NCI-H446 treated with DMSO at 0.1 percent for 48 hours (cell line): ENCODE measurements around the gene WDR5B.

Experiments
- DNase-seq: peaks from one replicate; lab custom pipeline; 2025; lab: John Stamatoyannopoulos, UW

The WDR5B gene

GRCh38 chr3:122407946-122408345, 7.9 kb downstream of the WDR5B start:
- DNase-seq, result no peak

- no peak for DNase-seq
Measured at GRCh38 chr3:122406198-122406597, 9.7 kb downstream of the WDR5B start.

- DNase-seq, result no peak
Measured at GRCh38 chr3:122405015-122405414, 10.8 kb downstream of the WDR5B start.

- DNase-seq, result no peak
Measured at GRCh38 chr3:122403489-122403888, 12.4 kb downstream of the WDR5B start.

- DNase-seq, result no peak
Measured at GRCh38 chr3:122398920-122399319, 16.9 kb downstream of the WDR5B start.

- no peak for DNase-seq
Measured at GRCh38 chr3:122397201-122397600, 18.7 kb downstream of the WDR5B start.

- no peak for DNase-seq
Measured at GRCh38 chr3:122396511-122396910, 19.4 kb downstream of the WDR5B start.

GRCh38 chr3:122395582-122395981, 20.3 kb downstream of the WDR5B start:
- DNase-seq, result no peak

- DNase-seq, result no peak
Measured at GRCh38 chr3:122394173-122394572, 21.7 kb downstream of the WDR5B start.

- peak; percentile 45 for DNase-seq
Measured at GRCh38 chr3:122392868-122393844, 22.7 kb downstream of the WDR5B start.

GRCh38 chr3:122391681-122392446, 24.0 kb downstream of the WDR5B start:
- DNase-seq, result no peak

- DNase-seq, result no peak
Measured at GRCh38 chr3:122390665-122391064, 25.2 kb downstream of the WDR5B start.

- no peak for DNase-seq
Measured at GRCh38 chr3:122389892-122390291, 26.0 kb downstream of the WDR5B start.

- DNase-seq, result no peak
Measured at GRCh38 chr3:122389197-122389596, 26.7 kb downstream of the WDR5B start.

- no peak for DNase-seq
Measured at GRCh38 chr3:122387709-122388108, 28.2 kb downstream of the WDR5B start.

- DNase-seq, result peak; percentile 88
Measured at GRCh38 chr3:122383771-122384697, 31.8 kb downstream of the WDR5B start, which contains the start of gene FAM162A. FAM162A (plus strand) TSS chr3:122384182; CDS start chr3:122384266, 84 bp downstream.

- DNase-seq, result peak; percentile 81
Measured at GRCh38 chr3:122382888-122383666, 32.8 kb downstream of the WDR5B start, which contains the start of gene MIX23. MIX23 (minus strand) TSS chr3:122383231; CDS start chr3:122383224, 7 bp downstream.

GRCh38 chr3:122377975-122378374, 37.9 kb downstream of the WDR5B start:
- DNase-seq, result no peak

- no peak for DNase-seq
Measured at GRCh38 chr3:122374034-122374433, 41.8 kb downstream of the WDR5B start.

- DNase-seq, result no peak
Measured at GRCh38 chr3:122366379-122366749, 49.5 kb downstream of the WDR5B start.
